Measurements from ENCODE around the gene CLCN7.

- TF ChIP-seq MAX (IDR thresholded peaks at IDR 0.05) (no peak), YY1 (IDR thresholded peaks at IDR 0.05; ENCODE audit: insufficient read depth, insufficient replicate concordance, low read depth, low read length) (no peak), U2AF2 (IDR thresholded peaks at IDR 0.05; ENCODE audit: low read depth, low read length) (no peak), MTF1 (CRISPR knock-in tag; IDR thresholded peaks at IDR 0.05) (no peak), NKX3-1 (CRISPR knock-in tag; IDR thresholded peaks at IDR 0.05) (no peak), CTCF (CRISPR knock-in tag; IDR thresholded peaks at IDR 0.05) (no peak), SMARCC2 (IDR thresholded peaks at IDR 0.05) (no peak), JDP2 (CRISPR knock-in tag; IDR thresholded peaks at IDR 0.05; ENCODE audit: borderline replicate concordance) (no peak)
Measured at GRCh38 chr16:1466968-1467521, 7.8 kb downstream of the CLCN7 start.
